Transverse colon (tissue), 4 donors: ENCODE measurements around the gene OPA1. TPM values are rescaled to one million over a fixed set of nuclear protein-coding genes. Genes with fewer than 3 reads are reported as not detected.

Source experiments
- DNase-seq: peaks from one replicate; pipeline ENCODE4 v3.0.0-alpha.2; 2019
- H3K27ac ChIP-seq, 4 donors: fragments of 200-600 bp; sonication (generic); 2 replicates each; pipeline ENCODE4 v1.5.1; 2016 to 2018; ENCODE audit warnings: inconsistent platforms in 4 of 4
- H3K27me3 ChIP-seq: fragments of 200-600 bp; sonication (generic); 2 replicates; pipeline ENCODE4 v1.5.1; 2017; ENCODE audit warnings: inconsistent platforms
- H3K36me3 ChIP-seq, 4 donors: fragments of 200-600 bp; sonication (generic); 2 replicates each; pipeline ENCODE4 v1.5.1; 2017 to 2019; ENCODE audit warnings: inconsistent platforms in 4 of 4
- H3K4me1 ChIP-seq, 4 donors: fragments of 200-600 bp; sonication (generic); 2 replicates each; pipeline ENCODE4 v1.5.1; 2017 to 2020; ENCODE audit warnings: inconsistent platforms in 4 of 4
- H3K4me3 ChIP-seq, 4 donors: fragments of 200-600 bp; sonication (generic); 1 replicate in 1 of 4; 2 replicates in 3 of 4; pipeline versions ENCODE4 v1.5.1 to v1.6.1; 2017 to 2019; ENCODE audit warnings: inconsistent platforms in 4 of 4
- H3K9me3 ChIP-seq, 2 donors: fragments of 200-600 bp; sonication (generic); 2 replicates each; pipeline ENCODE4 v1.5.1; 2017 to 2019; ENCODE audit warnings: inconsistent platforms in 2 of 2
- CTCF ChIP-seq, 5 experiments: fragments of 200-600 bp in 3 of 5; fragments of 450-650 bp in 2 of 5; sonication (generic) in 3 of 5; IDR thresholded peaks; 1 replicate in 2 of 5; 2 replicates in 3 of 5; pipeline ENCODE4 v1.5.1; 2016 to 2017; ENCODE audit warnings: antibody characterized with exemption in 5 of 5, inconsistent platforms in 3 of 5, mild to moderate bottlenecking in 2 of 5, moderate library complexity in 1 of 5
- EP300 ChIP-seq: sonication (generic); formaldehyde crosslinking; IDR thresholded peaks from one replicate; pipeline ENCODE4 v1.6.1; 2017; ENCODE audit warnings: antibody characterized with exemption, low read depth
- POLR2A ChIP-seq: fragments of 450-650 bp; IDR thresholded peaks from one replicate; pipeline ENCODE4 v1.6.1; 2016; ENCODE audit warnings: antibody characterized with exemption, mild to moderate bottlenecking, moderate library complexity
- POLR2AphosphoS5 ChIP-seq, 3 donors: sonication (generic); formaldehyde crosslinking; IDR thresholded peaks; one replicate each; pipeline ENCODE4 v1.6.1; 2016; ENCODE audit warnings: antibody characterized with exemption in 3 of 3
- WGBS, 2 donors: methylation state at CpG; one replicate each; pipeline ENCODE4 v1.1.5; 2018; ENCODE audit warnings: low coverage in 1 of 2; 5-methylcytosine and 5-hydroxymethylcytosine counted together
- in situ Hi-C, 4 donors: fragments of 200-750 bp; cut with MboI; loops; one replicate each; pipeline versions ENCODE4 v1.15.0 to v1.15.1; 2017; ENCODE audit warnings: low sequenced_read_pairs in 3 of 4, low pct_ligation_motif_present in 1 of 4, low pct_unique_long_range_greater_than_20kb in 1 of 4
- intact Hi-C: fragments of 100-400 bp; cut with DNase I; formaldehyde crosslinking; loops from one replicate; pipeline ENCODE4 v1.15.1; 2023; ENCODE audit warnings: low total_unique reads
- total RNA-seq, 4 donors: library from RNA; depleted of rRNA; stranded (reverse); fragments of >200 nt; gene quantifications; one replicate each; pipeline ENCODE4 v1.1.0, GENCODE V29; 2016

Gene OPA1
- total RNA-seq, 4 donors from 2014 or later = 56.9 to 92.4 (median 69.8) TPM

DNA sequence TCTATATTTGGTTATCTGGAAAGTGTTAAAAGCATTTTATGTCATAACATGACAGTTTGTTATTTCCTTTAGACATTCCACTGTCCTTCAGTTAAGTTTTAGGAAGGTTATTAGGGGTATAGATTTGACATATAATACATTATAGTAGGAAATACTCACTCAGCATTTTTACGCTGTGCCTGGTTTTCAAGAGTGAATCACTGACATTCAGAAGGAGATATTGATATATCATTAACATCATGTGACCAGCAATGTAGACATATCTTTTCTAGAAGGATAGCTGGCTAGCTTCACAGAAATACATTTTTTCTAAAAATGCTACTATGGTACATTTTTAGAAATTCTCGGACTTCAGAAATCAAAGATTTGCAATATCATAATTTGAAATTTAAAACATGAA lies 57.6 kb downstream of the OPA1 start:
- in situ Hi-C loops = loop anchor here in 2 of 4 donors (25.0 kb wide), 1 partner anchor 662 kb away; no protein-coding TSS in a partner anchor
- H3K9me3 ChIP-seq = no peaks in the 10 kb centered on the region
- H3K27me3 ChIP-seq = no peaks in the 10 kb centered on the region
- H3K4me1 ChIP-seq = no peaks in the 10 kb centered on the region
- no peak overlapping the region for H3K27ac ChIP-seq
- TF ChIP-seq CTCF (IDR thresholded peaks at IDR 0.05) (no peak), POLR2AphosphoS5 (IDR thresholded peaks at IDR 0.05) (no peak), EP300 (no peak), POLR2A (no peak)
- DNase-seq = no peak
- no peak overlapping the region for H3K4me3 ChIP-seq
- peaks cover 0 to 41% (median 17%) of the 10 kb centered on the region in 4 donors for H3K36me3 ChIP-seq
- intact Hi-C loops = no loop called here
- 93 to 95% methylated on average over 2 of the region's 2 CpGs for WGBS, 2 donors

- TF ChIP-seq POLR2AphosphoS5 (IDR thresholded peaks at IDR 0.05) (no peak), EP300 (no peak), POLR2A (no peak), CTCF (IDR thresholded peaks at IDR 0.05) (no peak)
- no peak overlapping the region for H3K4me3 ChIP-seq
- H3K9me3 ChIP-seq = no peaks in the 10 kb centered on the region
- intact Hi-C loops = no loop called here
- in situ Hi-C loops = loop anchor here in 2 of 4 donors (25.0 kb wide), 1 partner anchor 656 kb away; no protein-coding TSS in a partner anchor
- no peaks in the 10 kb centered on the region for H3K27me3 ChIP-seq
- no peaks in the 10 kb centered on the region for H3K4me1 ChIP-seq
- 81 to 84% methylated on average over 3 to 4 of the region's 4 CpGs for WGBS, 2 donors
- DNase-seq = no peak
- peaks cover 0 to 42% (median 12%) of the 10 kb centered on the region in 4 donors for H3K36me3 ChIP-seq
- no peak overlapping the region for H3K27ac ChIP-seq
These were observed 62.9 kb downstream of the OPA1 start for GRCh38 chr3:193655831-193656433.

- H3K27ac ChIP-seq = no peak overlapping the region
- TF ChIP-seq EP300 (no peak), CTCF (IDR thresholded peaks at IDR 0.05) (no peak), POLR2AphosphoS5 (IDR thresholded peaks at IDR 0.05) (no peak), POLR2A (no peak)
- DNase-seq = no peak
- no peaks in the 10 kb centered on the region for H3K9me3 ChIP-seq
- peaks cover 0 to 42% (median 12%) of the 10 kb centered on the region in 4 donors for H3K36me3 ChIP-seq
- H3K4me3 ChIP-seq = no peak overlapping the region
- intact Hi-C loops (no loop called here), in situ Hi-C loops (loop anchor here in 2 of 4 donors (25.0 kb wide), 1 partner anchor 656 kb away; no protein-coding TSS in a partner anchor)
- no peaks in the 10 kb centered on the region for H3K4me1 ChIP-seq
- no peaks in the 10 kb centered on the region for H3K27me3 ChIP-seq
- WGBS, 2 donors = 98 to 100% methylated on average over 2 to 3 of the region's 3 CpGs
These were observed 63.4 kb downstream of the OPA1 start for GRCh38 chr3:193656445-193656844.

DNA sequence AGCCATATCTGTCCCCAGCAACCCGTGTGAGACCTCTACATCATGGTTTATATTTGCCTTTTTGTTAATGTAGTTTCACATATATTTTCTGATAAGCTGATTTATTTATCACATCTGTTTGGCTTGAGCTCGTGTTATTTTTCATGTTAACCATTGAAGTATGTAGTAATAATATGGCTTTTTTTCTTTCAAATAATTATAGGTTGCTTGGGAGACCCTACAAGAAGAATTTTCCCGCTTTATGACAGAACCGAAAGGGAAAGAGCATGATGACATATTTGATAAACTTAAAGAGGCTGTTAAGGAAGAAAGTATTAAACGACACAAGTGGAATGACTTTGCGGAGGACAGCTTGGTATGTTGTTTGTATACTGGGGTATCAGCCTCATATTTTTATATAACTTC lies 63.9 kb downstream of the OPA1 start:
- intact Hi-C loops = no loop called here
- TF ChIP-seq EP300 (no peak), CTCF (IDR thresholded peaks at IDR 0.05) (no peak), POLR2A (no peak), POLR2AphosphoS5 (IDR thresholded peaks at IDR 0.05) (no peak)
- H3K4me3 ChIP-seq = no peak overlapping the region

More for the DNA sequence above, 63.9 kb downstream of the OPA1 start:
- Histone ChIP-seq H3K27me3 (no peaks in the 10 kb centered on the region), H3K9me3 (no peaks in the 10 kb centered on the region), H3K4me1 (no peaks in the 10 kb centered on the region), H3K27ac (no peak overlapping the region), H3K36me3 (peaks cover 0 to 42% (median 12%) of the 10 kb centered on the region in 4 donors)
- in situ Hi-C loops = loop anchor here in 2 of 4 donors (25.0 kb wide), 1 partner anchor 655 kb away; no protein-coding TSS in a partner anchor
- 87 to 91% methylated on average over 6 of the region's 6 CpGs for WGBS, 2 donors
- DNase-seq = no peak
